HG03432 (cell line): ENCODE data around the gene DENND5A.

Source experiments
- ATAC-seq: cut with Tn5 transposase; IDR thresholded peaks from one replicate; pipeline ENCODE4 v1.9.1; 2021; ENCODE audit warnings: mild to moderate bottlenecking, moderate library complexity; ENCODE audit not compliant: unreplicated experiment

The DENND5A gene

GRCh38 chr11:9265211-9266131, at the start of gene DENND5A:
Gene DENND5A (minus strand): TSS chr11:9265350. CDS start chr11:9265069, 281 bp downstream.
- peak; percentile 55 for ATAC-seq

GRCh38 chr11:9314291-9315077, 49.3 kb upstream of the DENND5A start, which contains the start of gene TMEM41B:
Gene TMEM41B (minus strand): TSS chr11:9314593. CDS start chr11:9314441, 152 bp downstream.
- peak; percentile 97 for ATAC-seq

GRCh38 chr11:9313648-9314290, 48.6 kb upstream of the DENND5A start:
- peak; percentile 17 for ATAC-seq

GRCh38 chr11:9310485-9311090, 45.4 kb upstream of the DENND5A start:
- no peak for ATAC-seq

- ATAC-seq: no peak
Observed at GRCh38 chr11:9304178-9304577, 39.0 kb upstream of the DENND5A start.

GRCh38 chr11:9302448-9302847, 37.3 kb upstream of the DENND5A start:
- ATAC-seq: no peak

GRCh38 chr11:9301720-9302119, 36.6 kb upstream of the DENND5A start:
- no peak for ATAC-seq

- ATAC-seq: no peak
Observed at GRCh38 chr11:9293646-9294045, 28.5 kb upstream of the DENND5A start.

GRCh38 chr11:9285850-9286587, 20.9 kb upstream of the DENND5A start:
- ATAC-seq: no peak

GRCh38 chr11:9280655-9281301, 15.6 kb upstream of the DENND5A start:
- ATAC-seq: peak; percentile 84

GRCh38 chr11:9277176-9277575, 12.0 kb upstream of the DENND5A start:
- ATAC-seq: no peak

GRCh38 chr11:9276571-9276970, 11.4 kb upstream of the DENND5A start:
- no peak for ATAC-seq

- ATAC-seq: no peak
Observed at GRCh38 chr11:9274499-9275258, 9.5 kb upstream of the DENND5A start.

GRCh38 chr11:9273376-9274336, 8.5 kb upstream of the DENND5A start:
- ATAC-seq: no peak

GRCh38 chr11:9269492-9270013, 4.4 kb upstream of the DENND5A start:
- ATAC-seq: no peak

- no peak for ATAC-seq
Observed at GRCh38 chr11:9267680-9268079, 2.5 kb upstream of the DENND5A start.

GRCh38 chr11:9266926-9267325, 1.8 kb upstream of the DENND5A start:
- no peak for ATAC-seq
